Activated T-cell treated with anti-CD3 and anti-CD28 coated beads, Interleukin-2, amount 50 U/mL, for 72 hours (primary cell): ENCODE results near the gene MS4A2. TPM values are rescaled to one million over a fixed set of nuclear protein-coding genes. Genes with fewer than 3 reads are reported as not detected.
A peak's percentile ranks its signal among the peaks of the same experiment; 100 is the strongest.
"Not testable (repeated sequence)": the region's sequence is repeated elsewhere in the genome, so short reads cannot be mapped to it uniquely, and the experiment has no call there.

Experiments
- ATAC-seq, 2 donors: fragments of 150-1000 bp; cut with Tn5 transposase; replicated peaks in 1 of 2; 2 replicates each; pipeline ENCODE4 v1.10.0; 2021; ENCODE audit warnings: moderate library complexity in 2 of 2, mild to moderate bottlenecking in 1 of 2
- DNase-seq, 2 donors: peaks; one replicate each; pipeline ENCODE4 v3.0.0; 2021 to 2022; ENCODE audit warnings: mixed read lengths in 1 of 2
- H3K27ac Mint-ChIP-seq: one replicate; pipeline ENCODE4 v1.8.0; 2022; ENCODE audit warnings: mild to moderate bottlenecking, moderate library complexity, mixed read lengths
- H3K27me3 Mint-ChIP-seq: one replicate; pipeline ENCODE4 v1.8.0; 2022; ENCODE audit warnings: low read depth, mixed read lengths
- H3K36me3 Mint-ChIP-seq, 2 donors: one replicate each; pipeline ENCODE4 v1.8.0; 2022; ENCODE audit warnings: mixed read lengths in 2 of 2, mild to moderate bottlenecking in 1 of 2; ENCODE audit not compliant: insufficient read depth in 2 of 2
- H3K4me1 Mint-ChIP-seq: one replicate; pipeline ENCODE4 v1.8.0; 2022; ENCODE audit warnings: low read depth, mixed read lengths
- H3K4me3 Mint-ChIP-seq, 2 donors: one replicate each; pipeline ENCODE4 v1.8.0; 2022; ENCODE audit warnings: mild to moderate bottlenecking in 2 of 2, mixed read lengths in 2 of 2, moderate library complexity in 2 of 2
- H3K9me3 Mint-ChIP-seq, 2 donors: one replicate each; pipeline ENCODE4 v1.8.0; 2022; ENCODE audit warnings: mixed read lengths in 2 of 2
- total RNA-seq, 2 donors: library from RNA; stranded (reverse); gene quantifications; one replicate each; pipeline ENCODE4 v1.2.3, GENCODE V29; 2022

MS4A2 gene
- total RNA-seq, 2 donors from 2014 or later = not detected

- Mint-ChIP-seq H3K9me3 (no peaks in the 10 kb centered on the region), H3K36me3 (no peaks in the 10 kb centered on the region), H3K4me3 (no peak overlapping the region), H3K27ac (no peak overlapping the region), H3K27me3 (peaks cover 20% of the 10 kb centered on the region), H3K4me1 (no peaks in the 10 kb centered on the region)
- ATAC-seq (no peak), DNase-seq (no peak)
These were observed 28.7 kb downstream of the MS4A2 start for GRCh38 chr11:60116996-60117790.

- no peak for ATAC-seq
- no peak for DNase-seq
- no peaks in the 10 kb centered on the region for H3K4me1 Mint-ChIP-seq
- no peaks in the 10 kb centered on the region for H3K9me3 Mint-ChIP-seq
- H3K4me3 Mint-ChIP-seq = no peak overlapping the region
- H3K36me3 Mint-ChIP-seq = no peaks in the 10 kb centered on the region
- no peak overlapping the region for H3K27ac Mint-ChIP-seq
- peaks cover 20% of the 10 kb centered on the region for H3K27me3 Mint-ChIP-seq
These were observed 29.9 kb downstream of the MS4A2 start for GRCh38 chr11:60118338-60118737.

- Mint-ChIP-seq H3K4me3 (no peak overlapping the region), H3K36me3 (no peaks in the 10 kb centered on the region), H3K27me3 (peaks cover 20% of the 10 kb centered on the region), H3K27ac (no peak overlapping the region), H3K9me3 (no peaks in the 10 kb centered on the region), H3K4me1 (no peaks in the 10 kb centered on the region)
- no peak for ATAC-seq
- DNase-seq = no peak
These were observed 31.2 kb downstream of the MS4A2 start for GRCh38 chr11:60119710-60120109.

- no peaks in the 10 kb centered on the region for H3K4me1 Mint-ChIP-seq
- ATAC-seq (no peak), DNase-seq (no peak)
- H3K9me3 Mint-ChIP-seq = no peaks in the 10 kb centered on the region
- no peak overlapping the region for H3K27ac Mint-ChIP-seq
- no peaks in the 10 kb centered on the region for H3K36me3 Mint-ChIP-seq
- peaks cover 24% of the 10 kb centered on the region for H3K27me3 Mint-ChIP-seq
- no peak overlapping the region for H3K4me3 Mint-ChIP-seq
These were observed 32.8 kb downstream of the MS4A2 start for GRCh38 chr11:60121264-60121663.

- no peaks in the 10 kb centered on the region for H3K9me3 Mint-ChIP-seq
- no peaks in the 10 kb centered on the region for H3K36me3 Mint-ChIP-seq
These were observed 34.1 kb downstream of the MS4A2 start for GRCh38 chr11:60122414-60123036.

GRCh38 chr11:60124802-60125432, 36.5 kb downstream of the MS4A2 start:
- H3K36me3 Mint-ChIP-seq = no peaks in the 10 kb centered on the region
- peaks cover 7% of the 10 kb centered on the region for H3K27me3 Mint-ChIP-seq
- no peaks in the 10 kb centered on the region for H3K4me1 Mint-ChIP-seq
- no peak overlapping the region for H3K27ac Mint-ChIP-seq
- no peak for DNase-seq
- H3K4me3 Mint-ChIP-seq = no peak overlapping the region
- no peak for ATAC-seq
- no peaks in the 10 kb centered on the region for H3K9me3 Mint-ChIP-seq

More at GRCh38 chr11:60122414-60123036, 34.1 kb downstream of the MS4A2 start:
- ATAC-seq = no peak
- H3K4me3 Mint-ChIP-seq = no peak overlapping the region
- H3K27ac Mint-ChIP-seq = no peak overlapping the region
- H3K27me3 Mint-ChIP-seq = peaks cover 12% of the 10 kb centered on the region
- no peaks in the 10 kb centered on the region for H3K4me1 Mint-ChIP-seq
- DNase-seq = no peak

- ATAC-seq = no peak
- Mint-ChIP-seq H3K9me3 (no peaks in the 10 kb centered on the region), H3K36me3 (no peaks in the 10 kb centered on the region)
These were observed 37.6 kb downstream of the MS4A2 start for GRCh38 chr11:60125956-60126585.

GRCh38 chr11:60127311-60127811, 38.9 kb downstream of the MS4A2 start:
- no peak for ATAC-seq
- H3K4me3 Mint-ChIP-seq = no peak overlapping the region
- H3K27ac Mint-ChIP-seq = no peak overlapping the region
- H3K27me3 Mint-ChIP-seq = peaks cover 7% of the 10 kb centered on the region
- no peaks in the 10 kb centered on the region for H3K36me3 Mint-ChIP-seq
- DNase-seq = no peak
- no peaks in the 10 kb centered on the region for H3K9me3 Mint-ChIP-seq
- no peaks in the 10 kb centered on the region for H3K4me1 Mint-ChIP-seq

More at GRCh38 chr11:60125956-60126585, 37.6 kb downstream of the MS4A2 start:
- Mint-ChIP-seq H3K27ac (no peak overlapping the region), H3K4me3 (no peak overlapping the region), H3K27me3 (peaks cover 7% of the 10 kb centered on the region), H3K4me1 (no peaks in the 10 kb centered on the region)
- DNase-seq = no peak

- H3K4me1 Mint-ChIP-seq = no peaks in the 10 kb centered on the region
- H3K4me3 Mint-ChIP-seq = no peak overlapping the region
- no peaks in the 10 kb centered on the region for H3K36me3 Mint-ChIP-seq
- ATAC-seq = no peak
- no peaks in the 10 kb centered on the region for H3K9me3 Mint-ChIP-seq
- peaks cover 7% of the 10 kb centered on the region for H3K27me3 Mint-ChIP-seq
- H3K27ac Mint-ChIP-seq = no peak overlapping the region
- DNase-seq = no peak
These were observed 39.9 kb downstream of the MS4A2 start for GRCh38 chr11:60128376-60128775.

- not testable (repeated sequence) for H3K9me3 Mint-ChIP-seq, H3K27ac Mint-ChIP-seq, ATAC-seq
These were observed 40.4 kb downstream of the MS4A2 start for GRCh38 chr11:60128866-60129265.

GRCh38 chr11:60129853-60130252, 41.4 kb downstream of the MS4A2 start:
- no peaks in the 10 kb centered on the region for H3K9me3 Mint-ChIP-seq
- ATAC-seq = no peak
- no peak overlapping the region for H3K27ac Mint-ChIP-seq
- H3K4me1 Mint-ChIP-seq = no peaks in the 10 kb centered on the region
- DNase-seq = no peak
- peaks cover 0 to 4% of the 10 kb centered on the region in 2 donors for H3K36me3 Mint-ChIP-seq
- peaks cover 7% of the 10 kb centered on the region for H3K27me3 Mint-ChIP-seq
- H3K4me3 Mint-ChIP-seq = no peak overlapping the region

More at GRCh38 chr11:60128866-60129265, 40.4 kb downstream of the MS4A2 start:
- not testable (repeated sequence) for H3K27me3 Mint-ChIP-seq, H3K4me3 Mint-ChIP-seq, H3K36me3 Mint-ChIP-seq, H3K4me1 Mint-ChIP-seq, DNase-seq

GRCh38 chr11:60130496-60130895, 42.0 kb downstream of the MS4A2 start:
- Mint-ChIP-seq H3K36me3 (peaks cover 0 to 4% of the 10 kb centered on the region in 2 donors), H3K27ac (peak overlapping the region; percentile 46), H3K4me3 (no peak overlapping the region), H3K9me3 (no peaks in the 10 kb centered on the region), H3K4me1 (no peaks in the 10 kb centered on the region), H3K27me3 (peaks cover 4% of the 10 kb centered on the region)
- peak; percentile 7 to 10 for DNase-seq
- ATAC-seq = peak; percentile 47 to 56

- Mint-ChIP-seq H3K4me3 (no peak overlapping the region), H3K27me3 (no peaks in the 10 kb centered on the region), H3K9me3 (no peaks in the 10 kb centered on the region), H3K4me1 (no peaks in the 10 kb centered on the region), H3K27ac (no peak overlapping the region), H3K36me3 (peaks cover 0 to 4% of the 10 kb centered on the region in 2 donors)
- no peak for DNase-seq
- no peak for ATAC-seq
These were observed 43.4 kb downstream of the MS4A2 start for GRCh38 chr11:60131912-60132311.
